ENCODE data around the gene RHOV. TPM values are rescaled to one million over a fixed set of nuclear protein-coding genes. Genes with fewer than 3 reads are reported as not detected.
A peak's percentile ranks its signal among the peaks of the same experiment; 100 is the strongest.

Gene RHOV
- total RNA-seq, 1 donor: 0.36 TPM

DNA sequence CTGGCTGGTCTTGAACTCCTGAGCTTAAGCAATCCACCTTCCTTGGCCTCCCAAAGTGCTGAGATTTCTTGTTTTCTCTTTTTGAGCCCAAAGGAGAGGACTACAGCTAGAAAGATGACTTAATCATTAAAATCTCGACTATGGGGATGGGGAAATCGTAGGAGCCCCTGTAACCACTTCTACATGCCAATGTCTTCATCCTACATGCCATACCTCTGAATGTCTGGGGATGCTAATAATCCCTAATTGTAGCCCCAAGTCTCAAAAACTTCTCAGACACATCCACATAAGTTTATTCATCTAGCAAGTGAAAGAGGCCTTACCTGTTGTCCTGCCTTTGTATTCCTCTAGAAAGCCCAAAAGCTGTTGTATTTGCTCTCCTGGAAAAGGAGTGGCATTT, 3.7 kb upstream of the RHOV start:
- Histone ChIP-seq H2AFZ (ENCODE audit: low read length) (no peak overlapping the region), H3K79me2 (ENCODE audit: insufficient read depth, low read length) (no peaks in the 10 kb centered on the region), H4K20me1 (ENCODE audit: insufficient read depth, low read length) (no peaks in the 10 kb centered on the region), H3K27ac (ENCODE audit: low read depth, low read length) (no peak overlapping the region), H3K36me3 (ENCODE audit: insufficient read depth, low read length) (no peaks in the 10 kb centered on the region), H3K4me3 (ENCODE audit: insufficient read depth, low read length) (no peak overlapping the region), H3K27me3 (ENCODE audit: insufficient read depth, low read length) (peaks cover 15% of the 10 kb centered on the region), H3K4me1 (ENCODE audit: insufficient read depth, low read length) (peaks cover 4% of the 10 kb centered on the region), H3K9me3 (ENCODE audit: low read depth, low read length) (no peaks in the 10 kb centered on the region), H3K4me2 (ENCODE audit: insufficient read depth, low read length) (no peak overlapping the region)
- TF ChIP-seq, protein P1, sequence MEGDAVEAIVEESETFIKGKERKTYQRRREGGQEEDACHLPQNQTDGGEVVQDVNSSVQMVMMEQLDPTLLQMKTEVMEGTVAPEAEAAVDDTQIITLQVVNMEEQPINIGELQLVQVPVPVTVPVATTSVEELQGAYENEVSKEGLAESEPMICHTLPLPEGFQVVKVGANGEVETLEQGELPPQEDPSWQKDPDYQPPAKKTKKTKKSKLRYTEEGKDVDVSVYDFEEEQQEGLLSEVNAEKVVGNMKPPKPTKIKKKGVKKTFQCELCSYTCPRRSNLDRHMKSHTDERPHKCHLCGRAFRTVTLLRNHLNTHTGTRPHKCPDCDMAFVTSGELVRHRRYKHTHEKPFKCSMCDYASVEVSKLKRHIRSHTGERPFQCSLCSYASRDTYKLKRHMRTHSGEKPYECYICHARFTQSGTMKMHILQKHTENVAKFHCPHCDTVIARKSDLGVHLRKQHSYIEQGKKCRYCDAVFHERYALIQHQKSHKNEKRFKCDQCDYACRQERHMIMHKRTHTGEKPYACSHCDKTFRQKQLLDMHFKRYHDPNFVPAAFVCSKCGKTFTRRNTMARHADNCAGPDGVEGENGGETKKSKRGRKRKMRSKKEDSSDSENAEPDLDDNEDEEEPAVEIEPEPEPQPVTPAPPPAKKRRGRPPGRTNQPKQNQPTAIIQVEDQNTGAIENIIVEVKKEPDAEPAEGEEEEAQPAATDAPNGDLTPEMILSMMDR (IDR thresholded peaks at IDR 0.05; ENCODE audit: extremely low read depth, low read depth, low read length): no peak
- DNase-seq (ENCODE audit: insufficient read length, low spot score, missing footprints): no peak

GRCh38 chr15:40875991-40876730, 2.1 kb upstream of the RHOV start:
- H3K79me2 ChIP-seq (ENCODE audit: insufficient read depth, low read length): no peaks in the 10 kb centered on the region
- H3K4me1 ChIP-seq (ENCODE audit: insufficient read depth, low read length): peaks cover 4% of the 10 kb centered on the region
- H3K4me2 ChIP-seq (ENCODE audit: insufficient read depth, low read length): no peak overlapping the region
- H2AFZ ChIP-seq (ENCODE audit: low read length): no peak overlapping the region
- H3K27ac ChIP-seq (ENCODE audit: low read depth, low read length): no peak overlapping the region
- H3K36me3 ChIP-seq (ENCODE audit: insufficient read depth, low read length): no peaks in the 10 kb centered on the region
- peaks cover 26% of the 10 kb centered on the region for H3K27me3 ChIP-seq (ENCODE audit: insufficient read depth, low read length)
- no peak for DNase-seq (ENCODE audit: insufficient read length, low spot score, missing footprints)
- H4K20me1 ChIP-seq (ENCODE audit: insufficient read depth, low read length): no peaks in the 10 kb centered on the region
- no peak overlapping the region for H3K4me3 ChIP-seq (ENCODE audit: insufficient read depth, low read length)
- H3K9me3 ChIP-seq (ENCODE audit: low read depth, low read length): no peaks in the 10 kb centered on the region
- TF ChIP-seq, protein P1 (IDR thresholded peaks at IDR 0.05; ENCODE audit: extremely low read depth, low read depth, low read length): no peak

DNA sequence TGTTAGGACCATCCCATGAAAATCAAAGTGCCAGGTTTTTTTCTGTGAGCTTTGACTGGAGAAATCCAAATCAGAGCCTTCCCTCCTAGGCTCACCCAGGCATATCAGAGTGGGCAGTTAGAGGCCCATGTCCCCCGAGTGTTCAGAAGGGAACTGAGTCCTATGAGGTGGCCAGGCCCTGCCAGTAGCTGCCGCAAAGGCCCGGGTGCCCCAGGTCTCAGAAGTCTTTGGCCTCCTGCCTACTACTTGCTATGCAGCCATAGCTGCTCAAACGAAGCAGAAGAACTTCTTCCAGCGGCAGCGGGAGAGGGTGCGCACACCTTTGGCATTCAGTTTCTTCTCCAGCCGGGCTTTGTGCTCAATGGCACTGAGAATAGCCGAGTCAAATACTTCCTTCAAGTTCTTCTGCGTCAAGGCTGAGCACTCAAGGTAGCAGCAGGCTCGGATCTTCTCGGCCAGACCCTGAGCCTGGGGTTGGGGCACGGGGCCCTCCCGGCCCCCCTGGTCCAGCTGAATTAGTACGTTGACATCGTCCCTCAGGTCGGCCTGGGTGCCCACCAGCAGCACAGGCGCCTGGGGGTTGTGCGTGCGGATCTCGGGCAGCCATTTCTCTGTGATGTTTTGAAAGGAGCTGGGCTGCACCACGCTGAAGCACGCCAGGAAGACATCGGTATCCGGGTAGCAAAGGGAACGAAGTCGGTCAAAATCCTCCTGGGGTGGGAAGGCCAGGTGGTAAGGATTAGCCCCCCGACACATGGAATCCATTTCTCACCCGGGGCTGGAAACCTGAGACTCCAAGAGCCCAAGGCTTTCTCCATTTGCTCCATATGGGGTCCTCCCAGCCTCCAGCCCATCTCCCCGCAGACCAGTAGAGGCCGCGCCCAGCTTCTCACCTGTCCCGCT, 992 bp downstream of the RHOV start:
- H3K4me3 ChIP-seq (ENCODE audit: insufficient read depth, low read length): peak overlapping the region; percentile 67
- no peaks in the 10 kb centered on the region for H3K79me2 ChIP-seq (ENCODE audit: insufficient read depth, low read length)
- H3K27me3 ChIP-seq (ENCODE audit: insufficient read depth, low read length): peaks cover 26% of the 10 kb centered on the region
- H2AFZ ChIP-seq (ENCODE audit: low read length): no peak overlapping the region
- peak; percentile 10 for DNase-seq (ENCODE audit: insufficient read length, low spot score, missing footprints)
- TF ChIP-seq, protein P1 (IDR thresholded peaks at IDR 0.05; ENCODE audit: extremely low read depth, low read depth, low read length): no peak
- H3K4me1 ChIP-seq (ENCODE audit: insufficient read depth, low read length): peaks cover 4% of the 10 kb centered on the region
- H3K36me3 ChIP-seq (ENCODE audit: insufficient read depth, low read length): no peaks in the 10 kb centered on the region
- peak overlapping the region; percentile 78 for H3K4me2 ChIP-seq (ENCODE audit: insufficient read depth, low read length)
- H4K20me1 ChIP-seq (ENCODE audit: insufficient read depth, low read length): no peaks in the 10 kb centered on the region
- H3K27ac ChIP-seq (ENCODE audit: low read depth, low read length): no peak overlapping the region
- no peaks in the 10 kb centered on the region for H3K9me3 ChIP-seq (ENCODE audit: low read depth, low read length)
